HG03439 (cell line): Measurements from ENCODE around the gene IL1RAPL2.
"Not testable (repeated sequence)": the region's sequence is repeated elsewhere in the genome, so short reads cannot be mapped to it uniquely, and the experiment has no call there.

ENCODE experiments used
- ATAC-seq: cut with Tn5 transposase; IDR thresholded peaks from one replicate; pipeline ENCODE4 v1.9.1; 2021; ENCODE audit warnings: mild to moderate bottlenecking, moderate library complexity; ENCODE audit not compliant: unreplicated experiment

The IL1RAPL2 gene

GRCh38 chrX:104565791-104566680 is at the start of gene IL1RAPL2:
Gene IL1RAPL2 (plus strand): TSS chrX:104566199.
- ATAC-seq, result no peak

- ATAC-seq, result no peak
Observed at GRCh38 chrX:104522386-104522785, 43.6 kb upstream of the IL1RAPL2 start.

- ATAC-seq, result no peak
Observed at GRCh38 chrX:104523858-104524257, 42.1 kb upstream of the IL1RAPL2 start.

DNA sequence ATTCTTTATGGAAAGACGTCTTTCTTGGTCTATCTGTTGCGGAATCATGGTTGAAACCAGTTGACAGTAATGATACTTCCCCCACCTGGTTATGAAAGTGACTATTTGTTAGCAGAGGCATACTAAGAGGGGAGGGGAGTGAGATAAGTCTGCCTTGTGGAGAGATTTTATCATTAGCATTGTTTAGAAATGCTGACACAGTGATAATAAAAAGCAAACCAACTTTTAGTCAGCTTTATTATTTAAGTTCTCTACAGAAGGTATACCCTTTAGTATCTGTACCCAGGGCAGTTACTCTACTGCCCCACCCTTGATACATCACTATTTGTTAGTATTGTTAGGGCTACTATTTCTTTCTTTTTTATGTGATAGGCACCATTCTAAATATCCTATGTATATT is 26.9 kb upstream of the IL1RAPL2 start:
- no peak for ATAC-seq

DNA sequence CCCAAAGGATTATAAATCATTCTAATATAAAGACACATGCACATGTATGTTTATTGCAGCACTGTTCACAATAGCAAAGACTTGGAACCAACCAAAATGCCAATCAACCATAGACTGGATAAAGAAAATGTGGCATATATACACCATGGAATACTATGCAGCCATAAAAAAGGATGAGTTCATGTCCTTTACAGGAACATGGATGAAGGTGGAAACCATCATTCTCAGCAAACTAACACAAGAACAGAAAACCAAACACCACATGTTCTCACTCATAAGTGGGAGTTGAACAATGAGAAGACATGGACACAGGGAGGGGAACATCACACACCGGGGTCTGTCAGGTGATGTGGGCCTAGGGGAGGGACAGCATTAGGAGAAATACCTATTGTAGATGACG is 23.6 kb upstream of the IL1RAPL2 start:
- not testable (repeated sequence) for ATAC-seq

GRCh38 chrX:104564335-104564734 is 1.7 kb upstream of the IL1RAPL2 start:
- ATAC-seq, result no peak

DNA sequence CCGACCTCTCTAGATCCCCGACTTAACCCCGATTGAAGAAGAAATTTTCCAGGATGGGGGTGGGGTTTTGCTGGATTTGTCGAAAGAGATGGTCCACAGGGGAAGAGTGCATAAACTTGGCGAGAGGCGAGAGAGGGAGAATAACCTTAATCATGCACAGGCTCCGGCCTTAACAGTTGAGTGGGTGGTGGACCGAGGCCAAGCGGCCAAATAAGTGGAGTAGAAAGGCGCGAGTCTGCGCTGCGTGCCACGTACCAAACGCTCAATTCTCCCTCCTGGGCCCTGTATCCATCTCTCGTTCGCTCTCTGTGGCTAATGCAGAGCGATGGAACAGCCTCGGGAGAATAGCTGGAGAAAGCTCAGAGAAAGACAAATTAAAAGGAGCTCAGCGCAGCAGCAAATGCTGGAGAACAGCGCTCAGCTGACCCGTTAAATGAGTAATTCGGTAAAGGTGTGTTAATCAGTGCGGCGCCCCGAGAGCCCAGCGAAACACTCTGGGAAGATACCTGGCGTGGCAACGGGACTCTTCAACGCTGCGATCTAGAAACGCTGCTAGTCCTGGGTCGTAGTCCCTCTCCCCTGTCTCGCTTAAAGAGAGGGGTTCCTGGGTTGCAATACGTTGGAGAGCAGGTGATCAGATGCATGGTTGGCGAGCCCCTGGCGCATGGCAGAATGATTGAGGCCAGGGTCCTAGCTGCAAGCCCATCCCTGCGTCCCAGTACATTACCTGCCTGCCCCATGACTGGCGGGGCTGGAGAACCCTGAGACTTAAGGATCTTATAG is 887 bp upstream of the IL1RAPL2 start:
- no peak for ATAC-seq

DNA sequence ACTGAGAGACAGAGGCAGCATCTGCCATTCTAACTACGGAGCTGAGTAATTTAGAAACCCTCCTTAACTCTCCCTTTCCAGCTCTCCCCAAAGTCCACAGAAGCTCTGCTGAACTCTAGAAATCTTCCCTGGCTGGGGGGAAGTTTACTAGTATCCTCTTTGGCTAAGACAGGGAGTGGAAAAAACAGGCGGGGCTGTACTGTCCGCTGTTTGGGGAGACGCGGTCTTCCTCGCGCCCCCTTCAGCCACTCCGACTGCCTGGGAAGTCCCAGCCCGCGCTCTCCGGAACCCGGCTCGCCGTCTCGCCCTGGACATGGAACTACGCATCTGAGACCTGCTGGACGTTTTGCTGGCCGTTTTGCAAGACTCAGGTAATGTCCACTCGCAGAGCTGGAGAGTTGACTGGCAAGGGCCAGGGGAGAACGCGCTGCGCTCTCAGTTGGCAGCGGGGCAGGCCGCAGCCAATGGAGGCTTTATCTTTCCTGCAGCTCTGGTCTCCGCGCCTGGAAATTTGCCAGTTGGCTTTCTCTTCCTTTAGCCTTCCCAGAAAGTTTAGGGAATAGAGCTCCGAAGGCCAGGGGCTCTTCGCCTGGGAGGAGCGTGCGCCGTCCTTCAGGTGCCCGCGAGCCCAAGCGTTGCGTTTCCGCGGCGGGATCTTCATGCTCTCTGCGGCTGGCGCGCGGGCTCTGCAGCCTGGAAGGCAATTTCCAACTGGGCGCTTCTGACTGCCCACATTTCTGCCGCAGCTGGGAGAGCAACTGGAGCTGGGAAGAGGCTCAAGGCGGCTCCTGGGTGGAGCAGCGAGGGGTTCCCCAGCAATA is 892 bp downstream of the IL1RAPL2 start:
- ATAC-seq, result no peak

- no peak for ATAC-seq
Observed at GRCh38 chrX:104567506-104567905, 1.5 kb downstream of the IL1RAPL2 start.

DNA sequence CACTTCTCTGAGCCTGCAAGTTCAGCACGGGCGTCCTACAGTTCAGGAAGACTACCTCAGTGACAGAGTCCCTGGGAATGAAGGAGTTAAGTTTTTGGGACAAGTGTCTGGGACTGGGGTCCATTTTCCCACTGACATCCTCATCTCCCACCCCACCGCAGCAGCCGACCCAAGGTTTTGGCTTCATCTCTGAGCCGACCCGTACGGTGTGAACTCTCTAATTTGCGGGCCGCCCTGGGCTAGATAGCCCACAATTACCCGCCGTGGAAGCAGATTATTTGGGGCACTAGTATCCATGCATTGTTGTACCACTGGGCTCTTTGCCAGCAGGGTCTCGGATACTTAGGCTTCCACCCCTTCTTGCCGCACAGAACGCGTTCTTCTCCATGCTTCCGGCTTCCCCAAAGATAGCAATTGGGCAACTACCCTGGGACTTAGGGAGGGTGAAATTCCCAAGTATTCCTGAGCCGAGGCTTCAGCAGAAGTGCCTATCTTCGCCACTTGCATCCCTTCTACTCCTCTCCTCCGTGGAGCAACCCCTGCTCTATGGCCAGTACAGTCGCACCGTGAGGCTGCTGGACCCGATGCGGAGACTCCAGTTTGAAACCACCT is 2.4 kb downstream of the IL1RAPL2 start:
- ATAC-seq, result no peak

GRCh38 chrX:104618106-104618895 is 52.3 kb downstream of the IL1RAPL2 start:
- no peak for ATAC-seq

DNA sequence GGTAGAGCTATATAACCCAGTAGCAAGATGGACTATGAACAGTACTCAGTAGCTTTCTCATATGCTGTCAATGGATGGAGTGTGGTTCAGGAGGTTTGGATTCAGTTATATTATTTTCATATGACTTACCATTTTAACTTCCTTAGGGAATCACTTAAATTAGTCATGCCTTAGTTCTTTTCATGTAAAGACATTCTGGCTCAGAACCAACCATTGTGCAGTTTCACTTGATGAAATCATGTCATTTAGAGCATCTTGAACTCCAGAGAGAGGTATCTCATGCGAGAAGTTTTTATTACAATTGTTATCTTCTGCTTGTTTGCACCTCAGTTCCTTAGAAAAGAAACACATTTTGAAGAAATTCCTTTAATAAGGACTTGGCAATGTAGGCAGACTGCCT is 55.8 kb downstream of the IL1RAPL2 start:
- ATAC-seq, result no peak

- ATAC-seq, result no peak
Observed at GRCh38 chrX:104641176-104641575, 75.2 kb downstream of the IL1RAPL2 start.

DNA sequence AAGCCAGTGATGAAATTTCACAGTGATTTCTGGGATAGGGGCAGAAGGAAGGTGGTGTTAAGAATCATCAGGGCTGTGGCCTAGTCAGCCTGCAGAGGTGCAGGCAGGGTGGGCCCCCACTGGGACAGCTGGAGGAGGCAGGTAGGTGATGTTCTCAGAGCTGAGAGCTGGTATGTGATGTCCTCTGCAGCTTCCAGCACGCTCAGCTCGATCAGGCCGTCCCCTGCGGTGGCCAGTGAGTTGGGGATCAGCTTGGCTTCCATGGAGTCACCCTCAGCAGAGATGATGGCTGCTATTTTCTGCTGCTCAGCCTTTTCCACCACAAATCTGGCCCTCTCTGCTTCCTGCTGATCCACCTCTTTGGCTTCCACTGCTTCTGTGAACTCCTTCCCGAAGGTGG is 81.1 kb downstream of the IL1RAPL2 start:
- no peak for ATAC-seq

DNA sequence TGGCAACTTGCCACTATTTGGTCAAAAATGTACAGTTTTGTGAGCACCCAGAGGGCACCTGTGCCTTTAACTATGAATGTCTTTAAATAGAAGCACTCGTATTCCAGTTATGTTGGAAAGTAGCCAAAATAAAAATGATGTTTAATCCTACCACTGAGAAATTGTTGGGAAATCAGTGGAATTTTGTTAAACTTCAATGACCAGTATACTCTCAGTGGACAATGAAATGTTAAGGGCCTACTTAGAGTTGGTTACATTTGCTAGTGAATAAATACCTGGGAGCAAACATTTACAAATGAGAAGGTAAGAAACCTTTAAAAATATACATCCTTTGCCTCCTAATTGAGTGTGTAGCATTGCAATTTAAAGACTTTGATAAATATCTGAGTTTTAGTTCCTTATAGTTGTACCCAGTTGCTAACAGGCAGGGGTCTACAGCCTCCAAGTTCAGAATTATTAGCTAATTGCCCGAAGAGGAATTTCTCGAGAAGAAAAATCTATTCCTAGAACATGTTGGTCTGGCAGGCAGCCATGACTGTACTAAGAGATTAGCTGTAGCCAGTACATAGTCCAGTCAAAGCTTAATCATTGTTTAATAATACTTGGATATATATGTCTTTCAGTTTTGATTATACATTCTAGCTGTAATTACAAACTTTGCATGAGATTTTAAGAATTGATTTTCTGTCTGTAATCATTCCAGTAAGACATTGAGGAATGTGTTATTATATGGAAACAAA is 93.2 kb downstream of the IL1RAPL2 start:
- no peak for ATAC-seq

GRCh38 chrX:104660092-104660491 is 94.1 kb downstream of the IL1RAPL2 start:
- ATAC-seq, result no peak

- no peak for ATAC-seq
Observed at GRCh38 chrX:104662694-104663093, 96.7 kb downstream of the IL1RAPL2 start.

DNA sequence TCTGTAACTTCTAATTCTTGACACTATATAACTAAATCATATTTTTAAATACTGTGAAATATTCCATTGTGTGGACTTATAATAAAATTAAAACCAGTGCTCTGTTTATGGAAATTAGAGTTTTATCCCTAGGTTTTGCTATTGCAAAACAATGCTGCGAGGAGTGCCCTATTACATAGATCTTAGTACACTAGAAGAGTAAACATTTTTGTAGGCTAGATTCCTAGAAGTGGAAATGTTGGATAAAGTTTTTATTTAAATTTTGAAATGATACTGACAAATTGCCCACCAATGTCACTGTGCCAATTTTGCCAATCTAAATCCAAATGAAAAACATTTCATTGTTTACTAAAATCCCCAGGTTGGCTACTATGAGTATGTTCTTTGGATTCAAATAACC is 99.7 kb downstream of the IL1RAPL2 start:
- ATAC-seq, result no peak

DNA sequence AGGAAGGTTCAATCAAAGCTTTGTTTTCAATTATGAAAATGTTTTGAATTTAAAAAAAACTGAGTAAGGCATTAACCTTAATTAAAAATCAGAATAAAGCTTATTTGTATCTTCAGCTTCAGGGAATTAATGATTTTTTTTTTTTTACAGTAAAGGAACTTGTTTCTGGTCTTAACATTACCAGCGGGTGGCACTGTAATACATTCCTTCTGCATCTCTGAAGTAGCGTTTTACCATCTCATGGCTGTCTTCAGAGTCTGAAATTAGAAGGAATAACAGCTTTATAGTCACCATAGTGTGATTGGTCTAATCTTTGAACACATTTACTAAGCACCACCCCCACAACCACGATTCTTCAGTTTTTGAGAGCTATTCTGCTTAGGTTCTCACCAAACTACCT is 102.6 kb downstream of the IL1RAPL2 start:
- ATAC-seq, result no peak
